Omental fat pad (tissue), 4 donors: ENCODE results near the gene CARD8. TPM values are rescaled to one million over a fixed set of nuclear protein-coding genes. Genes with fewer than 3 reads are reported as not detected.
A peak's percentile ranks its signal among the peaks of the same experiment; 100 is the strongest.

Source experiments
- ATAC-seq: fragments of 150-250 bp; one replicate; pipeline ENCODE4 v1.9.1; 2016; ENCODE audit warnings: mild to moderate bottlenecking, moderate library complexity; ENCODE audit not compliant: low FRiP score
- DNase-seq: peaks from one replicate; pipeline ENCODE4 v3.0.0-alpha.2; 2019; ENCODE audit warnings: low spot score
- total RNA-seq, 4 donors: library from RNA; depleted of rRNA; stranded (reverse); fragments of >200 nt; gene quantifications; one replicate each; pipeline ENCODE4 v1.1.0, GENCODE V29; 2016
- TF ChIP-seq, protein P1 (sequence below), 3 donors: fragments of 450-650 bp; IDR thresholded peaks; one replicate each; pipeline ENCODE4 v1.5.1; 2016 to 2017; ENCODE audit warnings: antibody characterized with exemption in 3 of 3, mild to moderate bottlenecking in 3 of 3, moderate library complexity in 2 of 3

CARD8 gene
- total RNA-seq, 4 donors from 2014 or later = 28.3 to 144 (median 46.6) TPM

DNA sequence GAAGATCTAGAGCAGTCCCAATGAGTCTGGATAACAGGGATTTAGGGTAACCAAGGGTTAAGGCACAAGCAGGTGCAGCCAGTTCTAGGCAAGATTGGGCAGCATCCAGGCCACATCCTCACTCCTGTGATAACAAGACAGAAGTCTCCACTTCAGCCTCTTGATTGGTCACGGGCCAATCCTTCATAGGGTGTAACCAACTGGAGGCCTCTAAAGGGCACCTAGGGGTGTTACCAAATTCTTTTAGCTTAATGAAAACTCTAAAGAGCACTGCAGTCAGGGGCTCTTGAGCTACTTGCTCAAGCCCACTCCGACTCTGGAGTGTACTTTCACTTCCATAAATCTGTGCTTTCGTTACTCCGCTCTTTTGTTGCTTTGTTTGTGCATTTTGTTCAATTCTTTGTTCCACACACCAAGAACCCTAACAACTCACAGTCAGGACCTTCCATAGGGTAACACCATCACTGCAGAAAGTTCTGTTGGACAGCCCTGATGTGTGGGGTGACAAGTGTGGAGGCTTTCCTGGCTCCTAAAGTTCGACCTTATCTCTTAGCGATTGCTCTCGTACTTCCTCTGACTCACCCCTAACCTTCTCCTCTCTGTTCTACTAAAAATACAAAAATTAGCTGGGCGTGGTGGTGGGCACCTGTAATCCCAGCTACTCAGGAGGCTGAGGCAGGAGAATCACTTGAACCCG lies 49.2 kb downstream of the CARD8 start:
- no peak for DNase-seq
- ATAC-seq = no peak
- TF ChIP-seq, protein P1, sequence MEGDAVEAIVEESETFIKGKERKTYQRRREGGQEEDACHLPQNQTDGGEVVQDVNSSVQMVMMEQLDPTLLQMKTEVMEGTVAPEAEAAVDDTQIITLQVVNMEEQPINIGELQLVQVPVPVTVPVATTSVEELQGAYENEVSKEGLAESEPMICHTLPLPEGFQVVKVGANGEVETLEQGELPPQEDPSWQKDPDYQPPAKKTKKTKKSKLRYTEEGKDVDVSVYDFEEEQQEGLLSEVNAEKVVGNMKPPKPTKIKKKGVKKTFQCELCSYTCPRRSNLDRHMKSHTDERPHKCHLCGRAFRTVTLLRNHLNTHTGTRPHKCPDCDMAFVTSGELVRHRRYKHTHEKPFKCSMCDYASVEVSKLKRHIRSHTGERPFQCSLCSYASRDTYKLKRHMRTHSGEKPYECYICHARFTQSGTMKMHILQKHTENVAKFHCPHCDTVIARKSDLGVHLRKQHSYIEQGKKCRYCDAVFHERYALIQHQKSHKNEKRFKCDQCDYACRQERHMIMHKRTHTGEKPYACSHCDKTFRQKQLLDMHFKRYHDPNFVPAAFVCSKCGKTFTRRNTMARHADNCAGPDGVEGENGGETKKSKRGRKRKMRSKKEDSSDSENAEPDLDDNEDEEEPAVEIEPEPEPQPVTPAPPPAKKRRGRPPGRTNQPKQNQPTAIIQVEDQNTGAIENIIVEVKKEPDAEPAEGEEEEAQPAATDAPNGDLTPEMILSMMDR (IDR thresholded peaks at IDR 0.05) = no peak

DNA sequence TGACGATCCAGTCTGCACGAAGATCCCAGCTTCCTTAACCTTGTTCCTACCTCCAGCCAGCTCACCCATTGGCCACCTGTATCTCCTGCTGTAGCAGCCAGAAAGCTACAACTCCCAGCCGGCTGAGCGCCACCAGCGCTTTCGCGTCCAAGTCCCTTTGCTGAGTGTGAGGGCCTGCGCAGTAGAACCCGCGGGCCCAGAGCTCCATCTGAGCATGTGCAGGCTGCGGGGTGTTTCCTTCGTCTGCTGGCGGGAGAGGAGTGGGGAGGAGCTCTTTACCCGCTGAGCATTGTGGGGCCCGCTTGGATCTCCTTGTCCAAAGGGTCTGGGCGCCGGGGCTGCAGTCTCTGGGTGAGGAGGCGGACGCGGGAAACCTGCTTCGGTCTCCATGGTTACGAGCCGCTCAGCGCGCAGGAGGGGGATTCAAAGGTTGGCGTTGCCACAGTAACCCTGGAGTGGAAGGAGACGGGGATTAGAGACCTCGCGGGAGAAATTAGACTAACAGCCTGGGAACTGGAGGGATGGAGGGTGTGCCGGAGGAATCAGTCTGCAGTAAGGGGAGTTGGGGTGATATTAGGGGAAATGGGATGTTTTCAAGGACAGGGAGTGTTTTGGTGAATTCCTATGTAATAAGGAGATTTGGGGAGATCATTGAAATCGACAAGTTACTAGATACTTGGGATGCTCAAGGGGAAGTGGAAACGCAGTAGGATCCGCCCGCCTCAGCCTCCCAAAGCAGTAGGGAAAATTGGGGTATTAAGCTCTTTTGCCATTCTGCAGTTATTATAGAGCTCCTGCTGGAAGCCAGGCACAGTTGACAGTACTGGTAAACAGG lies 51.7 kb downstream of the CARD8 start:
- peak; percentile 62 for DNase-seq
- TF ChIP-seq, protein P1 (IDR thresholded peaks at IDR 0.05) = no peak

DNA sequence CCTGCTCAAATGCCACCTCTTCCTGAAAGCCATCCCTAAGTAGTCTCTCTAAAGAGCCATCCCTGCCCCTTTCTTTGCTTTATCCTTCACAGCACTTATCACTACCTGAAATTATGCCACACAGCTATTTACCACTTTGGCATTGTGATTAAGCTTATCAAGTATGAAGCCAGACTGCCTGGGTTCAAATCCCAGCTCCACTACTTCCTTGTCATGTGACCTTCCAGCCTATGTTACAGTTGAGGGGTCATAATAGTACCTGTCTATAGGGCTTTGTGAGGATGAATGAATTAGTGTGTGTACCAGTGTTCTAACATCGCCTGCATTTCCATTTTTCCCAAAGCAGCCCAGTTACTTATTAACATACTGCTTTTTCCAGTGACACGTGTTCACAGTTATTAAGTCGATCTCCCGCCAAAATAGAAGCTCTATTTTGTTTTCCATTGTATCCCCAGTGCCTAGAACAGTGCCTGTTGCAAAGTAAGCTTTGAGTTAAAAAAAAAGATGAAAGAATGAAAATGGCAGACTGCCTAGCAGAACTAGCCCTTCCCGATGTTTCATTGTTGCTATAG lies 52.4 kb downstream of the CARD8 start:
- TF ChIP-seq, protein P1 (IDR thresholded peaks at IDR 0.05) = no peak
- ATAC-seq = no peak
- no peak for DNase-seq

More for the DNA sequence above, 51.7 kb downstream of the CARD8 start:
- ATAC-seq = peak; percentile 99

DNA sequence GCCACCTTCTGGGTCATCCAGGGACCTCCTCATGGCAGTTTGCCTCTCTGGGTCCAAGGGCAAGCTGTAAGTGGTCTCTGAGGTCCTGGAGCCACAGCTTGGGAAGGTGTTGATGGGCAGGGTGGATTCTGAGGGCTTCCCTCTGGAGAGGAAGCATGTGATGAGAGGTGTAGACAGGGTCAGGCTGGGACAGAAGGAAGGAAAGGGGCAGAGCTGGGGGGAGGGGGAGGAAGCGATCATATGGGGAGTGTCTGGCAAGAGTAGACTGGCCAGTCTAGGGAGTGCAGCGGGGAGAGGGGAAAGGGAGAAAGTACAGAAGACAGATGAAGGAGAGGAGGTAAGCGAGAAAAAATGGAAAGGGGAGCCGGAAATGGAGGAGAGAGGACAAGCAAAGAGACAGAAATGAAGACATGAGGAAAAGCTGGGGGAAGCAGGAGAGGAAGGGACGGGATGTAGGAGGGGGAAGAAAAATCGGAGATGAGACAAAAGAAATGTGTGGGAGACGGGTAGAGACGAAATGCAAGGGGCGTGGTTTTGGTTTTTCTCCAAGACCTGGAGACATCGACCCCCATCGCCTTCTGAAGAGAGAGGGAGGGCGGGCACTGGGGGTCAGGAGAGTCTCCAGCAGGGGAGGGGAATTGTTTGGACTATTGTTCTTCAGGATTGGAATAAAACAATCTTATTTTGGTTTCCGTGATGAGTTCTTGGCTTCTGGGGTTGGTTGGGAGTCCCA lies 58.6 kb downstream of the CARD8 start:
- TF ChIP-seq, protein P1 (IDR thresholded peaks at IDR 0.05) = no peak
- DNase-seq = no peak
- no peak for ATAC-seq

DNA sequence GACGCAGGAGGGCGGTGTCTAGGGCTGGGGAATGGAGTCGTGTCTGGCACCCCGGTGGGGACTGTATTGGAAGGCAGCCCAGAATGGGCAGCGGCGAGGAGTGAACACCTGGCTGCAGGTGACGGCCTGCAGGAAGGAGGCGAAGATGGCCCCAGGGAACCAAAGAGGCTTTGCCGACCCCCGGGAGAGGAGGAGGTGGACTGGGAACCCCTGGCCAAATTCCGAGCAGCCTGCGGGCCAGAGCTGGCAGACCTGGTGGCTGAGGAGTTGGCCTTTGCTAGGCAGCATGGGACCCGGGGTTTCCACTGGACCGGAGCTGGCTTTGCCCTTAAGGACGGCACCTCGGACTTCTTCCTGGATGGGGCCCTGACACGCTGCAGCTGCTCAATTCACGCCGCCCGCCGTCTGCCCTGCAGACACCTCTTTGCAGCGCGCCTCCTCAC lies 59.4 kb downstream of the CARD8 start:
- TF ChIP-seq, protein P1 (IDR thresholded peaks at IDR 0.05) = no peak
- DNase-seq = no peak
- ATAC-seq = no peak

DNA sequence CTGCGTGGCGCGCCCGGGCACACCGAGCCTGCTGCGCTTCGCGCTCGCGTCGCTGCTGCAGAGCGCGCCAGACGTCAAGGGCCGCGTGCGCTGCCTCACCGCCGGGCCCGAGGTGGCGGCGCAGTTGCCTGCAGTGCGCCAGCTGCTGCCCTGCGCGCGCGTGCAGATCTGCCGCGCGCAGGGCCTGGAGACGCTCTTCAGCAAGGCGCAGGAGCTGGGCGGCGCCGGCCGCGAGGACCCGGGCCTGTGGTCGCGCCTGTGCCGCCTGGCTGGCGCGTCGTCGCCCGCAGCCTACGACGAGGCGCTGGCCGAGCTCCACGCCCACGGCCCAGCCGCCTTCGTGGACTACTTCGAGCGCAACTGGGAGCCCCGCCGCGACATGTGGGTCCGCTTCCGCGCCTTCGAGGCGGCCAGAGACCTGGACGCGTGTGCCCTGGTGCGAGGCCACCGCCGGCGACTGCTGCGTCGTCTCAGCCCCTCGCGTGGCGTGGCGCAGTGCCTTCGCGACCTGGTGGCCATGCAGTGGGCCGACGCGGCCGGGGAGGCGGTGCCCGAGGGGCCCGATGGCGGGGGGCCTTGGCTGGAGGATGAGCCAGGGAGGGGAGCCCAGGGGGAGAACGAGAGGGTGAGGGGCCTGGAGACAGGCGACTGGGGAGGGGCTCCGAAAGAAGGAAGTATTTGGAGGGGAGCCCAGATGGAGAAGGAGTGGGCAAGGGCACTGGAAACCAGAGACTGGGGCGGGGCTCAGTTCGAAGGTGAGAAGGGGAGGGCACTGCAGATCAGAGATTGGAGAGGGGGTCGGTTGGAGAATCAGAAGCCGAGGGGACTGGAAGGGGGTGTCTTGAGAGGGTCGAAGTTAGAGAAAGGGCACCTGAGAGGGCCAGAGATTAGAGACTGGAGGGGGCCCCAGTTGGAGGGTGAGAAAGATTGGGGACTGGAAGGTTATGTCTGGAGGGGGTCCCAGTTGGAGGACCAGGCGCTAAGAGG lies 60.6 kb downstream of the CARD8 start:
- no peak for DNase-seq
- no peak for ATAC-seq
- TF ChIP-seq, protein P1 (IDR thresholded peaks at IDR 0.05) = no peak
